ENCODE data around the gene ITGA2B. TPM values are rescaled to one million over a fixed set of nuclear protein-coding genes. Genes with fewer than 3 reads are reported as not detected.
"Not testable (repeated sequence)": the region's sequence is repeated elsewhere in the genome, so short reads cannot be mapped to it uniquely, and the experiment has no call there.

The ITGA2B gene
- polyA plus RNA-seq, 1 donor = 2.9 TPM

DNA sequence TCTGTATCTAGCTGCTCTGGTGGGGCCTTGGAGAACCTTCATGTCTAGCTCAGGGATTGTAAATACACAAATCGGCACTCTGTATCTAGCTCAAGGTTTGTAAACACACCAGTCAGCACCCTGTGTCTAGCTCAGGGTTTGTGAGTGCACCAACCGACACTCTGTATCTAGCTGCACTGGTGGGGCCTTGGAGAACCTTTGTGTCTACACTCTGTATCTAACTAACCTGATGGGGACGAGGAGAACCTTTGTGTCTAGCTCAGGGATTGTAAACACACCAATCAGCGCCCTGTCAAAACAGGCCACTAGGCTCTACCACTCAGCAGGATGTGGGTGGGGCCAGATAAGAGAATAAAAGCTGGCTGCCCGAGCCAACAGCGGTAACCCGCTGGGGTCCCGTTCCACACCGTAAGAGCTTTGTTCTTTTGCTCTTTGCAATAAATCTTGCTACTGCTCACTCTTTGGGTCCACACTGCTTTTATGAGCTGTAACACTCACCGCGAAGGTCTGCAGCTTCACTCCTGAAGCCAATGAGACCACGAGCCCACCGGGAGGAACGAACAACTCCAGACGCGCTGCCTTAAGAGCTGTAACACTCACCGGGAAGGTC lies 19.9 kb downstream of the ITGA2B start:
- not testable (repeated sequence) for DNase-seq (ENCODE audit: low read depth)

DNA sequence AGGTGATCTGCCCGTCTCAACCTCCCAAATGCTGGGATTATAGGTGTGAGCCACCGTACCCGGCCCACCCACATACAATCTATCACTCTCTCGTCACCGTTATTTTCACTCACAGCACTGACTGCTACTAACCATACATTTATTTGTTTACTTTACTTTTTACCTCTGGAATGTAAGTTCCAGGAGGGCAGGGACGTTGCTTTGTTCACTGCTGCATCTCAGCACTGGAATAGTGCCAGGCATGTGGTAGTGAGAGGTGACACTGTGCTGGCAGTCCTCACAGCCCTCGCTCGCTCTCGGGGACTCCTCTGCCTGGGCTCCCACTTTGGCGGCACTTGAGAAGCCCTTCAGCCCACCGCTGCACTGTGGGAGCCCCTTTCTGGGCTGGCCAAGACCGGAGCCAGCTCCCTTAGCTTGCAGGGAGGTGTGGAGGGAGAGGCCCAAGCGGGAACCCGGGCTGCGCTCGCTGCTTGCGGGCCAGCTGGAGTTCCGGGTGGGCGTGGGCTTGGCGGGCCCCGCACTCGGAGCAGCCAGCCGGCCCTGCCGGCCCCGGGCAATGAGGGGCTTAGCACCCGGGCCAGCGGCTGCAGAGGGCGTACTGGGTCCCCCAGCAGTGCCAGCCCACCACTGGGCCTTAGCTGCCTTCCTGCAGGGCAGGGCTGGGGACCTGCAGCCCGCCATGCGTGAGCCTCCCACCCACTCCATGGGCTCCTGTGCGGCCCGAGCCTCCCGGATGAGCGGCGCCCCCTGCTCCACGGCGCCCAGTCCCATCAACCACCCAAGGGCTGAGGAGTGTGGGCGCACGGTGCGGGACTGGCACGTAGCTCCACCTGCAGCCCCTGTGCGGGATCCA lies 20.8 kb downstream of the ITGA2B start:
- not testable (repeated sequence) for DNase-seq (ENCODE audit: low read depth)

DNA sequence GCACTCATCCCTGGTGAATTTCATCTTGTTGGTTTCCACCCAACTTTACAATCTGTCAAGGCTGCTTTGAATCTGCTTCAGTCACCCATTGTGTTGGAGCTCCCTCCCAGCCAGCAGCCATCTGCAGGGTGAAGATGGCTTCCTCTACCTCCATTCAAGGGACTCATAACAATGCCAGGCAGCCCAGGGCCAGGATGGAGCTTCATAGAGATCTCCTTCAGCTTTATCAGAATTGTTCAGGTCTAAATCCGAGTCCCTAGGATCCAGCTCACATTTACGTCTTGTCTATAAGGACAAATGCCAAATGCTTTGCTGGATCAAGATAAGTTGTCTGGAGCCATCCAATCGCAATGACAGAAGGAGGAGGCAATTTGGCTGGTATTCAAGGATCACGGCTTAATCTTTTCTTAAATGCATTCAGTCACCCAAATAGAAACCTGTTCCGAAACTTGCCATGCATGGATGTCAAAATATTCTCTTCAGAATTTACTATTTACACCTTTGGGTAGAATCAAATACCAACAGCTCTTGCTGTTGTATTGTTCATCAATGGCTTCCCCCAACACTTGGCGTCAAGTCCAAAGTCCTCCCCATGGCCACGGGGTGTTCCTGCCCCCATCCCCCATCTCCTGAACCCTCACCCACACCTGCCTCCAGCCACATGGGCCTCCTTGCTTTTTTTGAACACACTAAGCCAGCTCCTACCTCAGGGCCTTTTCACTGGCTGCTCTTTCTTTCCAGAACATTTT lies 22.0 kb downstream of the ITGA2B start:
- no peak for DNase-seq (ENCODE audit: low read depth)

DNA sequence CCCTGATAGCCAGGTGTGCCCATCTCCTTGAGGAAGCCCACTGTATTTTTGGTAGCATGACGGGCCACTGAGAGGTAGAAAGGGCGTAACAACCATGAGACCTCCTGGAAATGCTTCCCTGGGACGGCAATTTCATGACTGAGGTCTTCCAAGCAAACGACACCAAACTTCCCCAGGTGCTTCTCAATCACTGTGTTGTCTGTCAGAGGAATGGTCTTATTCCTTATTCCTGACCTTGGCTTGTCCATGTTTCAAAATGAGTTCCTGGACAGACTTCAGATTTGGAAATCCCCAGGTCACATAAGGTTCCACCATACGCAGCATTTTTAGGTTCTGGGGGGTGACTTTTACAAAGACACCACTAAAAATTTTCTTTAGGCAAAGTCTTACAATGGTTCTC lies 24.4 kb downstream of the ITGA2B start:
- DNase-seq (ENCODE audit: low read depth) = not testable (repeated sequence)

DNA sequence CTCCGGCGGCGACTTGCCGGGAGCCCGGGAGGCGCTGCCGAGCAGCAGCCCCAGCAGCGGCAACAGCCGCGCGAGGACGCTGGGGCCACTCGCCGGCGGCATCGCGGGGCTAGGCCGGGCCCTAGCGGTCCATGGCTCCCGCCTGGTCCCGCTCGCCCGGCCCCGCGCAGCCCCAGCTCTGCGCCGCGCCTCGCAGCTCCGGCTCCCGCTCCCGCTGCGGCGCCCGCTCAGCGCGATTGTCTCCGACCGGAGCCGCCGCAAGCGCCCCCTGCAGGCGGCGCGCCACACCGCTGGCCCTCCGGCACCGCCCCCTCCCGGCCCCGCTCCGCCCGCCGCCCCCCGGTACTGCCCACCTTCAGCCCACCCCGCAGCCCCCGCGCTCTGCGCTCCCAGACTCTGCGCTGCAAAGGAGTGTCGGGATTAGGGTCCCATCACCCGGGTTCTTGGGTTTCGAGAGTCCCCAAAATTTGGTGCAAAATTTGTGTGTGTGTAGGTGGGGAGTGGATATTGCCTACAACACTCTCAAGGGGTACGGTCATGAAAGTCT lies 25.8 kb downstream of the ITGA2B start, which contains the start of gene FAM171A2:
TSS of gene FAM171A2 (minus strand) at position 241 of the 547 bp plus-strand sequence. CDS start at position 102, 139 bp downstream.
- DNase-seq (ENCODE audit: low read depth) = no peak

DNA sequence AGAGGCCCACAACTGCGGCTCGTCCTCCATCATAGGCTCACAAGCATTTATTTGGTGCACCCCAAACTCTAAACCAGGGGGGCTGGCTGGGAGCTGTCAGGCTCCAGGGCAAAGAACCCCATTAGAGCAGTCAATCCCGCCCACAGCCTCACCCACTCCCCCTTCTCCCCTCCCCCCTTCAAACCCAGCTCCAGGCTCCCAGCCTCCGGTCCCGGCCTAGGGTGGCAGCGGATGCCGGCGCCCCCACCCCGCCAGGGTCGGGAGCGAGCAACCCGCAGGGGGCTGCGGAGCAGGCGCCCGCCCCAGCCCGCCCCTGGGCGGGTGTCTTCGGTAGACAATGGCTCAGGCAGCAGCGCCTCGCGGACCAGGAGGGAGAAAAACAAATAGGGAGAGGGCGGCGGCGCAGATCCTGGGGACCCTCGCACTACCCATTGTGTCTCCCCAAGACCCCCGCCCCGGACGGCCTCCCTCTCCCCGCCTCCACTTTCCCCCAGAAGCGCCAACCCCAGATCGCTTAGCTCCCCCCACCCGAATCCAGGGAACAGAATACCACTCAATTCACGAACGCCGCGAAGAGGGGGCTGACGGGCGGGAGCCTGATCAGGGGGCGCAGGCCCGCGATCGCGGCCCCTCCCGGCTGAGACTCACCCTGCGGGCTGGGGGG lies 26.4 kb downstream of the ITGA2B start:
- DNase-seq (ENCODE audit: low read depth) = no peak

DNA sequence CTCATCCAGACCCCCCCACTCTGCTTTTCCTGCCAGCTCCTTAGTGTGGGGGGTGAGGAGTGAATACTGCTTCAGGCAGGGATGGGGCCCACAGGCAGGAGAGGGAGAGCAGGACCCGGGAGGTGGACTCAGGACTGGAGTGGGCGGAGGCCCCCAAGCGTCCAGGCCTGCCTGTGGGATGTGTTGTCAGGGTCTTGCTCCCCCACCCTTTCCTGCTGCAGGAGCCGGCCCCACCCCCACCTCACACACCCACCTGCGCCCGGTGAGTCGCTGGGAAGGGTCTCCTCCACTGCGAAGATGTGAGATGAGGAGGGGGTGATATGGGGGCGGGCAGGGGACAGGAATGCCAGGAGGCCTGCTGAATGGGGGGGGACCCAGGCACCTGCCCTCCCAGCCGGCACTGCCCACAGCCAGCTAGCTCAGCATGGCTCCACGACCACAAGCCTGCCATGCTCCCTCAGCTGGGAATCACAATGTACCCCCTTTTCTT lies 26.9 kb downstream of the ITGA2B start:
- no peak for DNase-seq (ENCODE audit: low read depth)

DNA sequence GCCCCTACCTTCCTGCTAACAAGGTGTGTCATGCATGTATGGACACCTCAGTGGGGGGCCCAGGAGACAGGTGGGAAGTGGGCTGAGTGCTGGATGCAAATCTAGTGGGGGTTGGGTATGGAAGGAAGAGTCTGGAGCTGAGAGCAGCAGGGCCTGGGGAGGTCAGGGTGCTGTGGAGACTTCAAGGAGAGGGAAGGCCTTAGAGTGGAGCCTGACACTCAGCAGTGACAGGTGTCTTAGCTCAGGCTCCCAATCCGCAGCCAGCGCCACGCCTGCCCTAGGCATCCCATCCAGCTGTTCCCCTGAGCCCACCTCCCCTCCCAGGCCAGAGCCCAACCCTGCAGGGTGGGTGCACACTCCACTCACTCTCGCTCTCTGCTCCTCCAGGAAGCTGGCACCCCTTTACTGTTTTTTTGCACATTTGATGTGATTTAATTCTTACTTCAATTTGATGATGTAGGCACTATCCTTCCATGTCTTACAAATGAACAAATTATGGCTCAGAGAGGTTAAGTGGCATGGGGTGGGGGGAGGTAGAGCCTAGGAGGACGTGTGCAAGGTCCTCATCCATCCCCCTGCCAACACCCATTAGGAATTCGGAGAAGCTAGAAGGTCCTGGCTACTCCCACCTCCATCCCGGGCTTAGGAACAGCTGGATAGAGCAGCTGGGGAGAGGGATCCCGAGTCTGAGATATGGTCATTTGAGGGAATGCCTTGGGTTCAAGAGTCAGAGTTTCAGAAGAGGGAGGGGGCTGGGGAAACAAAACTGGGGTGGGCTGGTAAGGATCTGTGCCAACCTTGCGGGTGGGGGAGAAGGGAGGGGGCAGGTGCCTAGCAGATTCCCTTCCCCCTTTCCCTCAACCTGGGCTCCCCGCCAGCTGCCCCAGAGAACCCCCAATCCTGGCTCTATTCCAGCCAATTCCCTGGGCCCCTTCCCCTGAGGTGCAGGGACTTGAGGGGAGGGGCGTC lies 27.9 kb downstream of the ITGA2B start:
- no peak for DNase-seq (ENCODE audit: low read depth)

DNA sequence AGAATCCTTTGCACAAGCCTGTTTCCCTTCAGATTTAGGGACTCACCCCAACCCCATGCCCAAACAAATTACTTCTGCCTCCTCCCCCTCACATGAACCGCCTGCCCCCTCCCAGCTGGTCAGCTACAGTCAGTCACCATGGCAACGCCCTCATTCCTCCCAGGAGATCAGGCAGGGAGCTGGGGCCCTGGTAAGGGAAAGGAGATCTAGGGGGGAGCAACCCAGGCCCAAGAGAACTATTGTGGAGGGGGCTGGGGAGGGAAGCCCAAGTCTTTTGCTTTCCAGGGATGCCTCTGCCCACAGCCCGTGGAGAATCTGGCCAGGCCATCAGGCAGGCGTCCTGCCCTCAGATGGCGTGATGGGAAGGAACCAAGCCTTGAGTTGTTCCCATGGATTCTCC lies 28.6 kb downstream of the ITGA2B start:
- DNase-seq (ENCODE audit: low read depth) = no peak

DNA sequence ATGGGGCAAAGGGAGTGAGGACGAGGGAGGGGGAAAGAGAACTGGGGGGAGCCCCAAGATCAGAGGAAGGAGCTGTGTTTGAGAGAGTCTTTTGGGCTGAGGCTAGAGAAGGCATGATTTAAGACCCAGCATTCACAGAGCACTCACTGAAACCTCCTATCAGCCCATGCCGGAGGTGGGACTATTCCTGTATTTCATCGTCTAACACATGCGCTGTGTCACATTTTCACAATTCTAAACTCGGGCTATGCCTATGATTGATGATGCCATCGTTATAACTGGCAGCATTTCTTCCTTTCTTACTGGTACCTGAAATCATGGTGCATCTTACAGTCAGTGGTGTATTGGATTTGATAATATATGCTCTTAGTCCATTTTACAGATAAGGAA lies 29.3 kb downstream of the ITGA2B start:
- DNase-seq (ENCODE audit: low read depth) = no peak

DNA sequence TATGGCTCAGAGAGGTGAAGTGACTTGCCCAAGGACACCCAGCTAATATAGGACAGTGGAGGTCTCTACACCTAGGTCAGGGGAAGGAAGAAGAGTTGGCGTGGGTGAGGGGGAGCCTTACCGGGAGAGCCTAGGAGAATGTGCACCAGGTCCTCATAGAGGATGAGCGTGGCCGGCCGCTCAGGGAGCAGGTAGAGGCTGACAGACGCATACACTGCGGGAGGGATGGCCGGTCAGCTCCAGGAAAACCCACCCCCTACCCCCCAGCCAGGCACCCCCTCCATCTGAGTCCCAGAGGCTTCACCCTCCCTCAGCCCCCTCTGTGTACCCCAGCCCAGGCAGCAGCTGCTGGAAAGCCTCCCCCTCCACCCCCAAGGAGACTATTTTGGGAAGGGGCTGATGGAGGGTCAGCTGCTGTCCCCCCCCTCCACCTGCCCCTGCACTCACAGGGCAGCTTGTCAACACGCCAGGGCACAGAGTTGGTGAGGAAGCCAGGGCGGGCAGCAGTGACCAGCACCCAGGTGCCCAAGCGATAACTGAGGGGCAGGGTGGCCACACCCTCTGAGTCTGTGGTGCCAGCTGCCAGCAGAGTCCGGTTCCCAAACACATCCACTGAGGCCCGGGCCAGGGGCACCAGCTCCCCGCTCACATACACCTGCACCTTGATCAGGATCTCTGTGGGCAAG lies 29.8 kb downstream of the ITGA2B start:
- no peak for DNase-seq (ENCODE audit: low read depth)

DNA sequence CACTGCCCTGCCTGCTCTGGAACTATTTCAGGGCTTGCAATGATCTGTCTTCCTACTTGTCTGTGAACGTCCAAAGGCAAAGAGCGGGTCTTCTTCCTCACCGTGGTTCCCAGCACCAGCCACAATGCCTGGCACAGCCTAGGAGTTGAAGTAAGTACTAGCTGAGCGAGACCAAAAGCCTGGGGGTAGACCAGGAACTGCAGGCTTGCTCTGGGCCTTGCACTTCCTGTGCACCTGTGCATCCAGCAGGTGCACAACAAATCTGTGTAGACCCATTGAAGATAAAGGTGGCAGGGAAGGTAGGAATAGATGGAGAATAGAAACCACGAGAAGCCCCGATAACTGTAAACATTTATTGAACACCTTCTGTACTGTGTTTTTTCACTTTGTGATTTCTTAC lies 30.4 kb downstream of the ITGA2B start:
- DNase-seq (ENCODE audit: low read depth) = no peak

DNA sequence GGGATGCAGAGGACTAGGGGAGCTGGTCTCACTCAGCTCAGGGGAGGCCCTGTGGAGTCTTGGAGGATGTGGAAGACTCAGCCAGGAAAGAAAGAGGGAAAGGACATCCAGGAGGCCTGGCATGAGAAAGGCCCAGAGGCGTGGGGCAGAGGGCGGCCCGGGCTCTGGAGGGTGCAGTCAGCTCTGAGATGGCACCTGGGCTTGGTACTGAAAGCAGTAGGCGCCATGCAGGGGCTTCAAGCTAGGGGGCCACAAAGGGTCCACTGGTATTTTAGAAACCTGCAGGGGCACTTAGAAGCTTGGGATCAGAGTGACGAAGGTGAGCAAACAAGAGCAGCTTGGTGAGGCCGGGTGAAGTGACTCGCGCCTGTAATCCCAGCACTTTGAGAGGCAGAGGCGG lies 31.4 kb downstream of the ITGA2B start:
- no peak for DNase-seq (ENCODE audit: low read depth)

DNA sequence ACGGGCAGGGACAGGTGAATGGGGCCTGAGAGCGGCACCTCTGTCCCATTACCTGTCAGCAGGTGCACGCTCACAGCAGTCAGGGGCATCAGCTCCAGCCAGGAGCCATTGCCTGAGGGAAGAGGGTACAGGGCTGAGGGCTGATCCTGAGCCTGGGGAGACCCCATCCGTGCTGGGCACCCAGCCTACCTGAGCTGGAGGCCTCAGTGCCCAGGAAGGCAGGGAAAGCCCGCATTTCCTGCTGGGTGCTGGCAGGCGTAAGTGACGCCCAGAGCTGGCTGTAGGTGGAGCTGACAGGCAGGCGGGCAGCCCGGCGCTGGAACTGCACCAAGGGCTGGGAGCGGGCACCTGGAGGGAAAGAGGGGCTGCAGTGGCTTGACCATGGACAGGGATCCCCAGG lies 33.2 kb downstream of the ITGA2B start:
- no peak for DNase-seq (ENCODE audit: low read depth)

DNA sequence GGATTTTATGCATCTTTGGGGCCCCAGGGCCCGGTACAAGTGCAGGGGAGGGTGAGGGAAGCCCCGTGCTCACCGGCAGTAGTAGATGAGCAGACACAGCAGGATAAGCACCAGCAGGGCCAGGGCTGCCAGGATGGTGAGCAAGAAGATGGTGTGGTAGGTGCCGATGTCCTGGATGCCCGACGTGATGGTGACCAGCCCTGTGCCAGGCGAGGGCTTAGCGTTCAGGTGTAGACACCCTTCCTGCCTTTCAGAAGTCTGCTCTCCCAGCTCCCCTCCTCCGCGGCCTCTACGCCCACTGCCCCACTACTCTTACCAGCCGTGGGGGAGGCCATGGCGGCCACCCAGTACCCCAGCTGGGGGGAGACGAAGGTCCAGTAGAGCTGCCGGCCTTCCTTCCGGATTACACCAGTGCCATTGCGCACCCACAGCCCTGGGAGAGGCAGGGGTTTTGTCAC lies 33.8 kb downstream of the ITGA2B start:
- DNase-seq (ENCODE audit: low read depth) = no peak

DNA sequence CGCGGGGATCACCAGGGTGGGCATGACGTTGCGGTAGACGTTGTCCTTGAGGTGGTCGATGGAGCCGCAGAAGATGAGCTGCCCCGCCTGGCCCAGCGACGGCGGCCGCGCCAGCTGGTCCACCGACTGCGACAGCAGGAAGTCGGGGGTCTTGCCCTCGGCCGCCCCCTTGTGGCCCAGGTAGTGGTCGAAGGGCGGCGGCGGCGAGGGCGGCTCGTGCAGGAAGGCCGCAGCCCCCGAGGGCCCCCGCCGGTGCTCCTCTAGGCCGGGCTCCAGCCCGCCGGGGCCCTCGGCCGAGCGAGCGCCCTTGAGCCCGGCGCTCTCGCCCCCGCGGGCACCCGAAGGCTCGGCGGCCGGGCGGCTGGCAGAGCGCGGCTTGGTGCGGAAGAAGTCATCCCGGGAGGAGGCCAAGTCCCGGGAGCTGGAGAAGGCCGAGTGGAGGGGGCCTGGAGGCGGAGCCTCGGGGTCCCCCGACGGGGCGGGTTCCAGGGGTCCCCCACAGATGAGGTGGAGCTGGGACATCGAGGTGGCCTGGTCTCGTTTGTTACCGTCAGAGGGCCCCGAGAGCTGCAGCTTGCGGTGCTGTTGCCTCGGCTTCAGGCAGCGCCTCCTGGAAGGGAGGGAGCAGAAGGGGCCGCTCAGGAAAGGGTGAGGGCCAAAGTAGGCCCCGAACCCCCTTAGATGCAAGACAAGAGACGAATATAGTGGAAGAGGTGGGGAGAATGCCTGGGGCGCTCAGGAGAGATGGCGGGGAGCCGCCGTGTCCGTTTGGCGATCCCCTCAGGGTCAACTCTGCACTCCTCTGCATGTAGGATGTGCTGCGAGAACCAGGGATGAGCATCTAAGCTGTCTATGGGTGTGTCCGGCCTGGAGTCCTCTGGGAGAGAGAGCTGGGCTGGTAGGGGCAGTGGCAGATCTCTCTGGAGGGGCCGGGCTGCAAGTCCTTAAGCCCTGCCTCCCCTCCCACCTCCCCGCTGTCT lies 34.6 kb downstream of the ITGA2B start:
- no peak for DNase-seq (ENCODE audit: low read depth)

DNA sequence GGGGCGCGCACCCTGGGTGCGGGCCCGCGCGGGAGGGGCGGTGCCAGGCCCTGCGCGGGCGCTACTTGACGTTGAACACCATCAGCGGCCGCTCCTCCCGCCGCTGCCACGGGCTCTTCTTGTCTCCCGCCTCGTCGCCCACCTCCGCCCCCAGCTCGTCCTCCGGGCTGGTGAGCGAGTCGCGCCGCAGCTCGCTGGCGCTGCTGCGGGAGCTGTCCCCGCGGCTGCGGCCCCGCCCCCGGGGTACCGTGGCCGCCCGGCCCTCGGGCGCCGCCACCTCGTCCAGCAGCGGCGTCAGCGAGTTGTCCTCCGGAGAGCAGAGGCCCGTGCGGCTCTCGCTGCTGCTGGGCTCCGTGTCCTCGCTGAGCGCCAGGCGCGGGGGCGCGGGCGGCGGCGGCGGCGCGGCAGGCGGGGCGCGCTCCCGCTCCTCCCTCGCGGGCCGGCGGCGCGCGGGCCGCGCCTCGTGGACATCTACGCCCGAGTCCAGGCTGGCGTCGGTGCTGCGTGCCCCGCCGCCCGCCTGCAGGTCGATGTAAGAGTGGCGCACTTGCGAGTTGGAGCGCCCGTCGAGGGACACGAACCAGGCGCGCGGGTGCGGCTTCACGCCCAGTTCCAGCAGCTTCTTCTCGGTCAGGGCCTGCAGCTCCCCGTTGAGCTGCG lies 35.6 kb downstream of the ITGA2B start:
- DNase-seq (ENCODE audit: low read depth) = no peak

All from forelimb muscle (tissue), 1 donor.